Stomach (tissue), 4 donors: ENCODE data around the gene ZMIZ1.

Experiments
- EP300 ChIP-seq: sonication (generic); formaldehyde crosslinking; IDR thresholded peaks from one replicate; pipeline ENCODE4 v1.6.1; 2017; ENCODE audit warnings: antibody characterized with exemption
- POLR2AphosphoS5 ChIP-seq, 3 donors: sonication (generic); formaldehyde crosslinking; IDR thresholded peaks; one replicate each; pipeline ENCODE4 v1.6.1; 2016; ENCODE audit warnings: antibody characterized with exemption in 3 of 3
- TF ChIP-seq, protein P1 (sequence below), 7 experiments: fragments of 450-650 bp in 4 of 7; fragments of 200-600 bp in 3 of 7; sonication (generic) in 3 of 7; IDR thresholded peaks; one replicate each; pipeline ENCODE4 v1.5.1; 2016 to 2019; ENCODE audit warnings: antibody characterized with exemption in 7 of 7, control low read depth in 2 of 7, mild to moderate bottlenecking in 1 of 7

DNA sequence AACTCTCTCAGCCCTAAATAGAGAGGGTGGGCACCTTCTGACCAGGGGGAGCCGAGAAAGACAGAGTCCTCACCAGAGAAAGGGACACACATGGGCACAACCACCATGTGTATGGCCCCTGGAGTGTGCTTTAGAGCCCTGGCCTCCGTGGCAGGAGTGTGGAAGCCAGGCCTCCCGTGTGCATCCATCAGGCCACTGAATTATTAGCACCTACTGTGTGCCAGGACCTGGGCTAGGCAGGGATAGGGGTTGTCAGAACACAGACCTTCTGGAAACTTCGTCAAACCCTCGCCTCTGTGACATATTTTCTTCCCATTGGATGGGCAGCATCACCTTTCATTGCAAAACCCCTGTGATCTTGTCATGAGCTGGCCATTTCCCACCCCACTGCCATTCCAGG is 78.5 kb downstream of the ZMIZ1 start:
- TF ChIP-seq POLR2AphosphoS5 (IDR thresholded peaks at IDR 0.05) (no peak), EP300 (no peak)
- TF ChIP-seq, protein P1, sequence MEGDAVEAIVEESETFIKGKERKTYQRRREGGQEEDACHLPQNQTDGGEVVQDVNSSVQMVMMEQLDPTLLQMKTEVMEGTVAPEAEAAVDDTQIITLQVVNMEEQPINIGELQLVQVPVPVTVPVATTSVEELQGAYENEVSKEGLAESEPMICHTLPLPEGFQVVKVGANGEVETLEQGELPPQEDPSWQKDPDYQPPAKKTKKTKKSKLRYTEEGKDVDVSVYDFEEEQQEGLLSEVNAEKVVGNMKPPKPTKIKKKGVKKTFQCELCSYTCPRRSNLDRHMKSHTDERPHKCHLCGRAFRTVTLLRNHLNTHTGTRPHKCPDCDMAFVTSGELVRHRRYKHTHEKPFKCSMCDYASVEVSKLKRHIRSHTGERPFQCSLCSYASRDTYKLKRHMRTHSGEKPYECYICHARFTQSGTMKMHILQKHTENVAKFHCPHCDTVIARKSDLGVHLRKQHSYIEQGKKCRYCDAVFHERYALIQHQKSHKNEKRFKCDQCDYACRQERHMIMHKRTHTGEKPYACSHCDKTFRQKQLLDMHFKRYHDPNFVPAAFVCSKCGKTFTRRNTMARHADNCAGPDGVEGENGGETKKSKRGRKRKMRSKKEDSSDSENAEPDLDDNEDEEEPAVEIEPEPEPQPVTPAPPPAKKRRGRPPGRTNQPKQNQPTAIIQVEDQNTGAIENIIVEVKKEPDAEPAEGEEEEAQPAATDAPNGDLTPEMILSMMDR (IDR thresholded peaks at IDR 0.05) = no peak
